ENCODE results near the gene KCTD13.

Gene KCTD13

DNA sequence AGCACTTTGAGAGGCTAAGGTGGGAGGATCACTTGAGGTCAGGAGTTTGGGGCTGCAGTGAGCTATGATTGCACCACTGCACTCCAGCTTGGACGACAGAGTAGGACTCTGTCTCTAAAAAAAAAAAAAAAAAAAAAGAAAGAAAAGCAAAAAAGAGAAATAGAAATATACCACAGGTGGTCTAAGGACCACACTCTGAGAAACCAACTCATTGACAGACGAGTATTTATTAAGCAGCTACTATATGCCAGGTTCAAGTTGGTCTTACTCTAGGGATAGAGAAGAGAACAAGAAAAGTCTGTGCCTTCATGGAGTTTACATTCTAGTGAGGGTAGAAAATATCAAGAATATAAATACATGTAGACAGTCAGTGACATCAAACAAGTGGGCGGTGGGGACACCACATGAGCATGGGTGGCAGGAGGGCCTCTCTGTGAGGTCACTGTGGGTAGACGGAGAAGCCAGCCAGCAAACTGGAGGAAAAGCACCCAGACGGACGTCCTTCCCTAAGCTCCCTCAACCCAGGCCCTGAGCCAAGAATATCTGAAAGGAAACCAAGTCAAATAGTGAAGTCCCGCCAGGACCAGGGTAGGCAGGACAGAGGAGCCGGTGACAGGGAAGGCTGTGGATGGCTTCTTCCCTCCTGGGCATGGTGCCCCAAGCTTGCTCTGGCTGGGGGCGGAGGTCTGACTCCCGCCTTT, 67.7 kb downstream of the KCTD13 start:
- FAIRE-seq (no peak), DNase-seq (ENCODE audit: extremely low spot score, insufficient read length, low read depth) (no peak)

DNA sequence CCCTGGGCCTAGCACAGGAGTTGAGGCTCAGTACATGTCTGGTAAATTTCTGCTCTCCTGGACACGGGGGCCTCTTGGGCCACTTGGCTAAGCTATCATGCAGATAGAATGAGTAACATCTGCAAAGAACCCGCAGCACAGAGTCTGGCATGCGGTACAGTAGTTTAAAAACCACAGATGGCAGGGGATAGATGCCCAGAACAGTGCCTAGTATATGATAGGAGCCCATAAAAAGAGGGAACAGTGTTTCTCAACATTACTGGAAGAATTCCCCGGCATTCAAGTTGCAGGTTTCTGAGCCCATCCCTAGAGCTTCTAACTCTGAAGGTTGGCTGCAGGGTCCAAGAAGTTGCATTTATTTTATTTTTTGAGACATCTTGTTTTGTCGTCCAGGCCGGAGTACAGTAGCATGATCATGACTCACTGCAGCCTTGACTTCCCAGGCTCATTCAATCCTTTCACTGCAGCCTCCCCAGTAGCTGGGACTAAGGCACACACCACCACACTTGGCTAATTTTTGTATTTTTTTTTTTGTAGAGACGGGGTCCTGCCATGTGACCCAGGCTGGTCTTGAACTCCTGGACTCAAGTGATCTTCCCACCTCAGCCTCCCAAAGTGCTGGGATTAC, 68.8 kb downstream of the KCTD13 start:
- no peak for DNase-seq (ENCODE audit: extremely low spot score, insufficient read length, low read depth)
- FAIRE-seq: no peak

All from GM18507 (cell line).